OCI-LY1 (cell line): ENCODE data around the gene DMD.

ENCODE experiments used
- H2AFZ ChIP-seq: fragments of 200-600 bp; sonication (generic), shearing (Covaris generic); 2 replicates; pipeline ENCODE4 v1.6.0; 2014; ENCODE audit warnings: antibody characterized with exemption, mild to moderate bottlenecking, low read length
- H3F3A ChIP-seq: fragments of 200-600 bp; sonication (generic), shearing (Covaris generic); 2 replicates; pipeline ENCODE4 v1.6.0; 2014; ENCODE audit warnings: mild to moderate bottlenecking, antibody characterized with exemption, low read length, moderate library complexity; ENCODE audit not compliant: insufficient read depth
- H3K27ac ChIP-seq: fragments of 200-600 bp; sonication (generic); 2 replicates; pipeline ENCODE4 v1.5.1; 2014; ENCODE audit warnings: low read length, mixed run types, mild to moderate bottlenecking, low read depth; ENCODE audit not compliant: poor library complexity, severe bottlenecking
- H3K27me3 ChIP-seq: fragments of 200-600 bp; sonication (generic); 2 replicates; pipeline ENCODE4 v1.6.0; 2014; ENCODE audit warnings: antibody characterized with exemption, mild to moderate bottlenecking, low read length, moderate library complexity; ENCODE audit not compliant: insufficient read depth
- H3K36me3 ChIP-seq: fragments of 200-600 bp; sonication (generic); 2 replicates; pipeline ENCODE4 v1.6.1; 2014; ENCODE audit warnings: mild to moderate bottlenecking, antibody characterized with exemption, low read length, moderate library complexity, mixed read lengths; ENCODE audit not compliant: insufficient read depth
- H3K4me1 ChIP-seq: fragments of 200-600 bp; sonication (generic); 2 replicates; pipeline ENCODE4 v1.5.1; 2014; ENCODE audit warnings: mild to moderate bottlenecking, low read length, moderate library complexity; ENCODE audit not compliant: insufficient read depth, severe bottlenecking
- H3K4me2 ChIP-seq: fragments of 200-600 bp; sonication (generic), shearing (Covaris generic); 2 replicates; pipeline ENCODE4 v1.6.1; 2014; ENCODE audit warnings: low read length
- H3K4me3 ChIP-seq: fragments of 200-600 bp; sonication (generic); 2 replicates; pipeline ENCODE4 v1.5.1; 2014; ENCODE audit warnings: low read length, low read depth, mild to moderate bottlenecking, mixed read lengths; ENCODE audit not compliant: poor library complexity, severe bottlenecking
- H3K79me2 ChIP-seq: fragments of 200-600 bp; shearing (Covaris generic); 2 replicates; pipeline ENCODE4 v1.6.1; 2016; ENCODE audit warnings: mixed run types, low read length, mixed read lengths; ENCODE audit not compliant: insufficient read depth
- H3K9ac ChIP-seq: fragments of 200-600 bp; sonication (generic), shearing (Covaris generic); 2 replicates; pipeline ENCODE4 v1.6.1; 2014; ENCODE audit warnings: mild to moderate bottlenecking, low read length, mixed read lengths
- H3K9me2 ChIP-seq: fragments of 200-600 bp; sonication (generic), shearing (Covaris generic); 2 replicates; pipeline ENCODE4 v1.6.1; 2014; ENCODE audit warnings: low read depth, mild to moderate bottlenecking, low read length, mixed read lengths
- H3K9me3 ChIP-seq: fragments of 200-600 bp; shearing (Covaris generic); 2 replicates; pipeline ENCODE4 v1.6.1; 2014; ENCODE audit warnings: low read length, mixed read lengths
- H4K20me1 ChIP-seq: fragments of 200-600 bp; sonication (generic), shearing (Covaris generic); 2 replicates; pipeline ENCODE4 v1.6.0; 2016; ENCODE audit warnings: mild to moderate bottlenecking, low read length; ENCODE audit not compliant: insufficient read depth
- CTCF ChIP-seq: fragments of 200-600 bp; sonication (generic), shearing (Covaris generic); IDR thresholded peaks from 2 replicates; pipeline ENCODE4 v1.5.1; 2017; ENCODE audit warnings: mild to moderate bottlenecking, antibody characterized with exemption, low read length, moderate library complexity, mixed read lengths
- EZH2 ChIP-seq: fragments of 200-600 bp; sonication (generic), shearing (Covaris generic); IDR thresholded peaks from 2 replicates; pipeline ENCODE4 v1.8.0; 2017; ENCODE audit warnings: borderline replicate concordance, mixed run types, mild to moderate bottlenecking, antibody characterized with exemption, low read length, moderate library complexity, mixed read lengths

DMD gene

GRCh38 chrX:31858915-31859314 is 1352.4 kb downstream of the DMD start:
- no peaks in the 10 kb centered on the region for H3K79me2 ChIP-seq
- H4K20me1 ChIP-seq: no peaks in the 10 kb centered on the region
- H3K9me2 ChIP-seq: no peaks in the 10 kb centered on the region
- no peak overlapping the region for H3K27ac ChIP-seq
- no peaks in the 10 kb centered on the region for H3K36me3 ChIP-seq
- no peaks in the 10 kb centered on the region for H3F3A ChIP-seq
- H3K4me3 ChIP-seq: no peak overlapping the region
- no peak overlapping the region for H3K4me2 ChIP-seq
- TF ChIP-seq EZH2: no peak
- no peak for TF ChIP-seq CTCF
- no peak overlapping the region for H3K9ac ChIP-seq
- H3K9me3 ChIP-seq: no peaks in the 10 kb centered on the region
- no peaks in the 10 kb centered on the region for H3K4me1 ChIP-seq
- H3K27me3 ChIP-seq: no peaks in the 10 kb centered on the region
- no peak overlapping the region for H2AFZ ChIP-seq

- Histone ChIP-seq H3K4me1 (no peaks in the 10 kb centered on the region), H3F3A (no peaks in the 10 kb centered on the region), H3K9me3 (no peaks in the 10 kb centered on the region), H4K20me1 (no peaks in the 10 kb centered on the region), H3K4me3 (no peak overlapping the region), H3K27me3 (no peaks in the 10 kb centered on the region), H3K9me2 (no peaks in the 10 kb centered on the region), H3K9ac (no peak overlapping the region), H3K4me2 (no peak overlapping the region), H3K79me2 (no peaks in the 10 kb centered on the region), H3K27ac (no peak overlapping the region), H3K36me3 (no peaks in the 10 kb centered on the region), H2AFZ (no peak overlapping the region)
- TF ChIP-seq EZH2: no peak
- no peak for TF ChIP-seq CTCF
Measured at GRCh38 chrX:31854716-31855115, 1356.6 kb downstream of the DMD start.

GRCh38 chrX:31851761-31852160 is 1359.6 kb downstream of the DMD start:
- Histone ChIP-seq H4K20me1 (no peaks in the 10 kb centered on the region), H2AFZ (no peak overlapping the region)

More at GRCh38 chrX:31851761-31852160, 1359.6 kb downstream of the DMD start:
- Histone ChIP-seq H3K36me3 (no peaks in the 10 kb centered on the region), H3K4me1 (peaks cover 5% of the 10 kb centered on the region), H3K4me2 (no peak overlapping the region), H3K27me3 (no peaks in the 10 kb centered on the region), H3K79me2 (no peaks in the 10 kb centered on the region), H3K27ac (no peak overlapping the region), H3F3A (no peaks in the 10 kb centered on the region), H3K9me3 (no peaks in the 10 kb centered on the region), H3K4me3 (no peak overlapping the region), H3K9me2 (no peaks in the 10 kb centered on the region), H3K9ac (no peak overlapping the region)
- no peak for TF ChIP-seq EZH2
- TF ChIP-seq CTCF: no peak
